ENCODE data around the gene TRIM27.
"Not testable (repeated sequence)": the region's sequence is repeated elsewhere in the genome, so short reads cannot be mapped to it uniquely, and the experiment has no call there.

Gene TRIM27

GRCh38 chr6:28941684-28942448, 18.1 kb upstream of the TRIM27 start:
- no peak for DNase-seq

GRCh38 chr6:28940858-28941683, 17.3 kb upstream of the TRIM27 start:
- DNase-seq, result peak; percentile 86

GRCh38 chr6:28940294-28940857, 16.6 kb upstream of the TRIM27 start:
- DNase-seq, result peak; percentile 61

GRCh38 chr6:28933069-28933468, 9.3 kb upstream of the TRIM27 start:
- no peak for DNase-seq

GRCh38 chr6:28929887-28930620, 6.3 kb upstream of the TRIM27 start:
- DNase-seq, result no peak

- not testable (repeated sequence) for DNase-seq
These were observed 5.6 kb upstream of the TRIM27 start for GRCh38 chr6:28929339-28929738.

- DNase-seq, result no peak
These were observed 4.1 kb upstream of the TRIM27 start for GRCh38 chr6:28927846-28928245.

GRCh38 chr6:28922821-28923317, 916 bp downstream of the TRIM27 start:
- peak; percentile 20 for DNase-seq

- no peak for DNase-seq
These were observed 1.6 kb downstream of the TRIM27 start for GRCh38 chr6:28922004-28922820.

- no peak for DNase-seq
These were observed 3.5 kb downstream of the TRIM27 start for GRCh38 chr6:28920281-28920680.

- DNase-seq, result no peak
These were observed 8.8 kb downstream of the TRIM27 start for GRCh38 chr6:28914941-28915340.

GRCh38 chr6:28910901-28911690, 12.7 kb downstream of the TRIM27 start:
- DNase-seq, result no peak

- DNase-seq, result no peak
These were observed 16.4 kb downstream of the TRIM27 start for GRCh38 chr6:28907394-28907793.

GRCh38 chr6:28906669-28907068, 17.1 kb downstream of the TRIM27 start:
- no peak for DNase-seq

- DNase-seq, result no peak
These were observed 20.1 kb downstream of the TRIM27 start for GRCh38 chr6:28903686-28904085.

GRCh38 chr6:28901831-28902230, 22.0 kb downstream of the TRIM27 start:
- no peak for DNase-seq

- no peak for DNase-seq
These were observed 23.1 kb downstream of the TRIM27 start for GRCh38 chr6:28900577-28901256.

GRCh38 chr6:28898710-28898965, 25.1 kb downstream of the TRIM27 start:
- no peak for DNase-seq

GRCh38 chr6:28897369-28897745, 26.4 kb downstream of the TRIM27 start:
- DNase-seq, result no peak

GRCh38 chr6:28896505-28897368, 27.0 kb downstream of the TRIM27 start:
- peak; percentile 77 for DNase-seq

Measured in midbrain (tissue), 1 donor.